ENCODE measurements around the gene TFDP2.

The TFDP2 gene

DNA sequence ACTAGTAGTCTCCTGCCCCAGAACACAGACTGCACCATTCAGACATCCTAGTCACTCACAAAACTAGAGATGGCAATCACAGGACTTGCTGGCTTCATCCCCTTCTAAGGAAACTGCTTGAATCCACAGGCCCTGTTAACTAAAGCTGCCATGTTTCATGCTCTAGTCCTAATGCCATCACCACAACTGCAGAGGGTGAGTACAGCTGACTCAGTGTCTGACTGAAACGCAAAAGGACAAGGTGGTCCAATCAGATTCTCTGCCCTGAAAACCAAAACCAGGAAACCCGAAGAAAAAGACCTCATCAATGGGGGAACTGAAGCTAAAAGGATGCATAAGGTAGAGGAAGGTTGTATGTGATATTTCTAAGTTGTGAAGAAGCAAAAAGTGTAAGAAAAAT, 25.2 kb upstream of the TFDP2 start:
- Histone ChIP-seq H4K91ac (ENCODE audit: low read length) (no peak overlapping the region), H3K23ac (ENCODE audit: low read length in 2 of 2) (no peak overlapping the region), H2BK5ac (ENCODE audit: low read depth, low read length, poor library complexity, severe bottlenecking) (no peak overlapping the region), H2AK5ac (ENCODE audit: low read length, severe bottlenecking) (no peak overlapping the region), H4K8ac (ENCODE audit: low read length) (no peak overlapping the region), H3K18ac (ENCODE audit: low read depth in 1 of 2, low read length in 2 of 2) (no peak overlapping the region), H3K79me1 (replicated peaks; ENCODE audit: low read length, poor library complexity, severe bottlenecking) (no peaks in the 10 kb centered on the region), H3K27ac (ENCODE audit: low read length, poor library complexity, severe bottlenecking) (no peak overlapping the region), H3K36me3 (ENCODE audit: control insufficient read depth in 1 of 2, insufficient read depth in 2 of 2, low read depth in 1 of 2, low read length in 2 of 2) (peaks cover 4 to 86% of the 10 kb centered on the region in 2 experiments), H2BK15ac (ENCODE audit: low read depth, poor library complexity, severe bottlenecking) (no peak overlapping the region), H2BK120ac (ENCODE audit: low read depth, low read length) (no peak overlapping the region), H2BK12ac (ENCODE audit: low read length in 2 of 2) (no peak overlapping the region), H3K27me3 (ENCODE audit: control insufficient read depth in 1 of 2, insufficient read depth in 1 of 2, low read length in 2 of 2) (no peaks in the 10 kb centered on the region), H3K4me2 (ENCODE audit: low read length, poor library complexity, severe bottlenecking) (no peak overlapping the region), H3K9ac (ENCODE audit: low read length) (no peak overlapping the region), H3K14ac (ENCODE audit: low read length in 2 of 2) (no peak overlapping the region), H3K4me1 (ENCODE audit: control insufficient read depth, insufficient read depth, low read depth, low read length) (no peaks in the 10 kb centered on the region), H3K4ac (ENCODE audit: low read depth in 1 of 2, low read length in 2 of 2) (no peak overlapping the region), H3K4me3 (ENCODE audit: insufficient read depth in 1 of 2, low read depth in 1 of 2, low read length in 2 of 2) (no peak overlapping the region), H3K9me3 (ENCODE audit: control insufficient read depth, low read length) (no peaks in the 10 kb centered on the region), H2AFZ (ENCODE audit: low read depth, low read length) (no peak overlapping the region)
- DNase-seq, result no peak
- 95% methylated on average over 2 of the region's 2 CpGs for WGBS

DNA sequence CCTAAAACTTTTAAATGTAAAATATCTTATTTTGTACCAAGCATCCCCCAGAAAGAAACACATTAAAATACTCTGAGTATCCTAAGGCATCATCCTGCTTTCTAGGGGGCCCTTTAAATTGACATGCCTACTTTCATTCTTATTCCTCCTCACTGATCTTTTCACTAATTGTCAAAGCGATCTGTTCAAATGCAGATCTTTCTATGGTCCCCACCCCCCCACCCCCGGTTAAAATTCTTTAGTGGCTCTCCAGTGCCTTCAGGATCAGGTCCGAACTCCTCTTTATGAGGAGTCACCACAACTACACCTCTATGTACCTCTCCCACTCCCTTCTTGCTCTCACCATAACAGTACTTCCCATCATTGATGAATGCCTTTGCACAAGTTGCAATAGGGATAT, 19.2 kb upstream of the TFDP2 start:
- H3K4me3 ChIP-seq (ENCODE audit: insufficient read depth in 1 of 2, low read depth in 1 of 2, low read length in 2 of 2), result no peak overlapping the region
- H3K27ac ChIP-seq (ENCODE audit: low read length, poor library complexity, severe bottlenecking), result no peak overlapping the region
- H2BK12ac ChIP-seq (ENCODE audit: low read length in 2 of 2), result no peak overlapping the region
- H2BK120ac ChIP-seq (ENCODE audit: low read depth, low read length), result no peak overlapping the region
- no peak overlapping the region for H2AFZ ChIP-seq (ENCODE audit: low read depth, low read length)
- no peak overlapping the region for H3K23ac ChIP-seq (ENCODE audit: low read length in 2 of 2)
- WGBS, result 72% methylated on average over 3 of the region's 3 CpGs
- no peak overlapping the region for H3K4me2 ChIP-seq (ENCODE audit: low read length, poor library complexity, severe bottlenecking)
- DNase-seq, result no peak
- H4K91ac ChIP-seq (ENCODE audit: low read length), result no peak overlapping the region
- H3K18ac ChIP-seq (ENCODE audit: low read depth in 1 of 2, low read length in 2 of 2), result no peak overlapping the region
- no peak overlapping the region for H3K14ac ChIP-seq (ENCODE audit: low read length in 2 of 2)
- no peaks in the 10 kb centered on the region for H3K27me3 ChIP-seq (ENCODE audit: control insufficient read depth in 1 of 2, insufficient read depth in 1 of 2, low read length in 2 of 2)
- H2BK15ac ChIP-seq (ENCODE audit: low read depth, poor library complexity, severe bottlenecking), result no peak overlapping the region
- H3K9ac ChIP-seq (ENCODE audit: low read length), result no peak overlapping the region
- no peak overlapping the region for H2AK5ac ChIP-seq (ENCODE audit: low read length, severe bottlenecking)
- peaks cover 1% of the 10 kb centered on the region for H3K4me1 ChIP-seq (ENCODE audit: control insufficient read depth, insufficient read depth, low read depth, low read length)
- H4K8ac ChIP-seq (ENCODE audit: low read length), result no peak overlapping the region
- H3K9me3 ChIP-seq (ENCODE audit: control insufficient read depth, low read length), result no peaks in the 10 kb centered on the region
- H3K4ac ChIP-seq (ENCODE audit: low read depth in 1 of 2, low read length in 2 of 2), result no peak overlapping the region
- H3K36me3 ChIP-seq (ENCODE audit: control insufficient read depth in 1 of 2, insufficient read depth in 2 of 2, low read depth in 1 of 2, low read length in 2 of 2), result peaks cover 4 to 82% of the 10 kb centered on the region in 2 experiments
- H3K79me1 ChIP-seq (replicated peaks; ENCODE audit: low read length, poor library complexity, severe bottlenecking), result no peaks in the 10 kb centered on the region
- no peak overlapping the region for H2BK5ac ChIP-seq (ENCODE audit: low read depth, low read length, poor library complexity, severe bottlenecking)

DNA sequence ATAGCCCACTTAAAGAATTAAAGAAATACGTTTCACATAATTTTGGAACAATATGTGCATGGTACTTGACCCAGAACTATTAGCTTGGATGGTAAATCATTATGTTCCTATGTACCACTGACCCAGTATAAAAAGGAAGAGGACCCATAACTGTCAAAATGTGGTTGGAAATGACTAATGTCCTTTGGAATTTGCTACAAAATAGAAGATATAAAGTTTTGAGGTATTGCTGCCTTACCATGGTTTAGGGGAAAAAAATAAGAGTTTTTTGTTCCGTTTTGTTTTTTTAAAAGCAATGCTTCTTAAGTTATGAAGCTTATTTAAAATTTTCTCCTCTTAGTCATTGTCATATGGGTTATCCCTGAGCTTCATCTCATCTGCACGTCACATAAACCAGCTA, 15.8 kb upstream of the TFDP2 start:
- Histone ChIP-seq H3K27ac (ENCODE audit: low read length, poor library complexity, severe bottlenecking) (no peak overlapping the region), H3K36me3 (ENCODE audit: control insufficient read depth in 1 of 2, insufficient read depth in 2 of 2, low read depth in 1 of 2, low read length in 2 of 2) (peaks cover 5 to 74% of the 10 kb centered on the region in 2 experiments), H2AFZ (ENCODE audit: low read depth, low read length) (no peak overlapping the region), H3K14ac (ENCODE audit: low read length in 2 of 2) (no peak overlapping the region), H4K8ac (ENCODE audit: low read length) (no peak overlapping the region), H3K79me1 (replicated peaks; ENCODE audit: low read length, poor library complexity, severe bottlenecking) (no peaks in the 10 kb centered on the region), H2BK120ac (ENCODE audit: low read depth, low read length) (no peak overlapping the region), H3K18ac (ENCODE audit: low read depth in 1 of 2, low read length in 2 of 2) (no peak overlapping the region), H3K27me3 (ENCODE audit: control insufficient read depth in 1 of 2, insufficient read depth in 1 of 2, low read length in 2 of 2) (no peaks in the 10 kb centered on the region), H3K23ac (ENCODE audit: low read length in 2 of 2) (no peak overlapping the region), H3K9ac (ENCODE audit: low read length) (no peak overlapping the region), H2BK5ac (ENCODE audit: low read depth, low read length, poor library complexity, severe bottlenecking) (no peak overlapping the region), H3K9me3 (ENCODE audit: control insufficient read depth, low read length) (no peaks in the 10 kb centered on the region), H3K4me3 (ENCODE audit: insufficient read depth in 1 of 2, low read depth in 1 of 2, low read length in 2 of 2) (no peak overlapping the region), H2AK5ac (ENCODE audit: low read length, severe bottlenecking) (no peak overlapping the region), H2BK12ac (ENCODE audit: low read length in 2 of 2) (no peak overlapping the region), H3K4me2 (ENCODE audit: low read length, poor library complexity, severe bottlenecking) (no peak overlapping the region), H2BK15ac (ENCODE audit: low read depth, poor library complexity, severe bottlenecking) (no peak overlapping the region), H3K4ac (ENCODE audit: low read depth in 1 of 2, low read length in 2 of 2) (no peak overlapping the region), H3K4me1 (ENCODE audit: control insufficient read depth, insufficient read depth, low read depth, low read length) (peaks cover 1% of the 10 kb centered on the region), H4K91ac (ENCODE audit: low read length) (no peak overlapping the region)
- no peak for DNase-seq
- WGBS, result 88% methylated on average over 1 of the region's 3 CpGs

DNA sequence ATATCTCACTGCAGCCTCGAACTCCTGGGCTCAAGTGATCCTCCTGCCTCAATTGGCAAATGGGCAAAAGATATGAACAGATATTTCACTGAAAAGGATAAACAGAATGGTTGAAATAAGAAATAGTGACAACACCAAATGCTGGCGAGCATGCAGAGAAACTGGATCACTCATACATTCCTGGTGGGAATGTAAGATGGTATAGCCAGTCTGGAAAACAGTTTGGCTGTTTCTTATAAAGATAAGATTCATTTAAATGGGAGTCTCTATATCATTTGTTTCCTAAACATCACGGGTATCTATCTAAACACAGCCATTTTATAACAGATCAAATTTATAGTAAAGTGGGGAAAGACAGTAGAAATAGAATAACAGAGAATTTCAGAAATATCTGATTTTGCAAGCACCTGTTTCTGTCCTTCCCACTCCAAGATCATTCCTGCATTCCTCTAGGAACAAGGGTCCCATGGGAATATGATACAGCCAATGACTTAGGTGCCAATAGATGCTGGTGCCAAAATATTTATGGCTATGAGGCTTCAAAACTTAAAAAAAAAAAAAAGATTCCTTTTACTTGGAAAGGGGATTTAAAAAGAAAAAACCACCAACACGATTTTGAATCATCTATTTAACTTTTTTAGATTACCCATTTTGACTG, 9.9 kb upstream of the TFDP2 start:
- no peaks in the 10 kb centered on the region for H3K27me3 ChIP-seq (ENCODE audit: control insufficient read depth in 1 of 2, insufficient read depth in 1 of 2, low read length in 2 of 2)
- no peak overlapping the region for H2BK12ac ChIP-seq (ENCODE audit: low read length in 2 of 2)
- DNase-seq, result no peak
- no peak overlapping the region for H3K4ac ChIP-seq (ENCODE audit: low read depth in 1 of 2, low read length in 2 of 2)
- no peak overlapping the region for H3K4me3 ChIP-seq (ENCODE audit: insufficient read depth in 1 of 2, low read depth in 1 of 2, low read length in 2 of 2)
- no peaks in the 10 kb centered on the region for H3K9me3 ChIP-seq (ENCODE audit: control insufficient read depth, low read length)
- no peak overlapping the region for H4K8ac ChIP-seq (ENCODE audit: low read length)
- no peak overlapping the region for H2BK120ac ChIP-seq (ENCODE audit: low read depth, low read length)
- no peak overlapping the region for H2BK5ac ChIP-seq (ENCODE audit: low read depth, low read length, poor library complexity, severe bottlenecking)
- no peaks in the 10 kb centered on the region for H3K4me1 ChIP-seq (ENCODE audit: control insufficient read depth, insufficient read depth, low read depth, low read length)
- no peak overlapping the region for H3K18ac ChIP-seq (ENCODE audit: low read depth in 1 of 2, low read length in 2 of 2)
- no peak overlapping the region for H3K4me2 ChIP-seq (ENCODE audit: low read length, poor library complexity, severe bottlenecking)
- H2BK15ac ChIP-seq (ENCODE audit: low read depth, poor library complexity, severe bottlenecking), result no peak overlapping the region
- no peak overlapping the region for H4K91ac ChIP-seq (ENCODE audit: low read length)
- H3K27ac ChIP-seq (ENCODE audit: low read length, poor library complexity, severe bottlenecking), result no peak overlapping the region
- H3K23ac ChIP-seq (ENCODE audit: low read length in 2 of 2), result no peak overlapping the region
- H3K36me3 ChIP-seq (ENCODE audit: control insufficient read depth in 1 of 2, insufficient read depth in 2 of 2, low read depth in 1 of 2, low read length in 2 of 2), result peaks cover 8 to 25% of the 10 kb centered on the region in 2 experiments
- H3K9ac ChIP-seq (ENCODE audit: low read length), result no peak overlapping the region
- no peak overlapping the region for H3K14ac ChIP-seq (ENCODE audit: low read length in 2 of 2)
- H2AFZ ChIP-seq (ENCODE audit: low read depth, low read length), result no peak overlapping the region
- WGBS, result 98% methylated on average over 3 of the region's 4 CpGs
- no peak overlapping the region for H2AK5ac ChIP-seq (ENCODE audit: low read length, severe bottlenecking)
- no peaks in the 10 kb centered on the region for H3K79me1 ChIP-seq (replicated peaks; ENCODE audit: low read length, poor library complexity, severe bottlenecking)
